HUES6 (cell line): ENCODE measurements around the gene FARP2.

Experiments
- H3K27ac ChIP-seq: 2 replicates; pipeline ENCODE4 v1.7.0; 2013; ENCODE audit warnings: low read depth, mild to moderate bottlenecking, low read length, inconsistent platforms
- H3K27me3 ChIP-seq: 2 replicates; pipeline ENCODE4 v1.6.1; 2013; ENCODE audit warnings: low read length; ENCODE audit not compliant: control insufficient read depth, insufficient read depth
- H3K36me3 ChIP-seq: 2 replicates; pipeline ENCODE4 v1.6.1; 2013; ENCODE audit warnings: low read length; ENCODE audit not compliant: control insufficient read depth, insufficient read depth
- H3K4me1 ChIP-seq: 2 replicates; pipeline ENCODE4 v1.6.1; 2013; ENCODE audit warnings: low read length; ENCODE audit not compliant: control insufficient read depth, insufficient read depth
- H3K4me3 ChIP-seq: 2 replicates; pipeline ENCODE4 v1.5.1; 2013; ENCODE audit warnings: low read depth, low read length
- H3K9ac ChIP-seq: one replicate; pipeline ENCODE4 v1.6.1; 2013; ENCODE audit warnings: mild to moderate bottlenecking, low read length
- H3K9me3 ChIP-seq: 2 replicates; pipeline ENCODE4 v1.6.1; 2013; ENCODE audit warnings: low read depth, low read length; ENCODE audit not compliant: control insufficient read depth, insufficient read depth

The FARP2 gene

DNA sequence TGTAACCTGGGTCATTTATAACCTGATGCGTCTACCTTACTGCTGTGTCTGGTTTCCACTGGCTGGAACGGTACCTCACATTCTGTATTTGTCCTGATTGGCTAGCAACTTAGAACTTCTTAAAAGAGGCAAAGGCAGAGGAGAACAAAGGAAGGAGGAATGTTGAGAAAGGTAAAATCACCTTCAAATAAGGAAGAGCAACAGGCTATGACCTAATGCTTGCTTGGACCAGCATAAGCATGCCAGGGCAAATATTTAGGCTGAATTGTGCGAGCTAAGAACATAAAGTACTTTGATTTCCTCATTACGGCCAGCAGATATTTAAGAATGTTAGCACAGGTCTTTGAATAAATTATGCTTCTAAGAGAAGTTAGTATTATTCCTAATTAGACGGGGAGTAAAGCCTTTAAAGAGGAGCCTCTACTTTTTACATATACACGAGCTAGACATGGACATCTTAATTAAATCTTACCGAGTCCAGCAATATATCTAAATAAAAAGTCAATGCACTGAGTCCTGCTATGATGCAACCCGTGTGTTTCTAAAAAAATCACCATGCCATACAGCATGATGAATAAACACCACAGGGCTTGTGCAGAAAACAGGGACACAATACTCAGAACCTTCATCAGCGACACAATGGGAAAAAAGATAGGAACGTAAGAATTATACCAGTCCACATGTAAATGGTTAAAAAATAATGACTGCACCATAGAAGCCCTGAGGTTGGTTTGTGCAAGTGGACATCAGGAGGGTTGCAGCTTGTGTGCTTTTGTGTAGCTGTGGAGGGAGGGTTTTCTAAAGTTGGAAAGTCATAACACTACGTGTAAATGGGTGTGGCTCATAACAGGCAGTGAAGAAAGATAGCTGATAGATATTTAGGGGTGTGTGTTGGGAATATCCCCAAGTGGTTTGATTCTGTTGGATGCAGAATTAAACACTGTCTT is 26.1 kb upstream of the FARP2 start:
- no peaks in the 10 kb centered on the region for H3K9me3 ChIP-seq
- H3K9ac ChIP-seq: no peak overlapping the region
- H3K4me1 ChIP-seq: no peaks in the 10 kb centered on the region
- H3K27ac ChIP-seq: 0 out of 2 replicates have a peak overlapping the region, but pooled peaks have one; percentile 15
- H3K27me3 ChIP-seq: no peaks in the 10 kb centered on the region
- H3K4me3 ChIP-seq: no peak overlapping the region
- H3K36me3 ChIP-seq: peaks cover 80% of the 10 kb centered on the region

DNA sequence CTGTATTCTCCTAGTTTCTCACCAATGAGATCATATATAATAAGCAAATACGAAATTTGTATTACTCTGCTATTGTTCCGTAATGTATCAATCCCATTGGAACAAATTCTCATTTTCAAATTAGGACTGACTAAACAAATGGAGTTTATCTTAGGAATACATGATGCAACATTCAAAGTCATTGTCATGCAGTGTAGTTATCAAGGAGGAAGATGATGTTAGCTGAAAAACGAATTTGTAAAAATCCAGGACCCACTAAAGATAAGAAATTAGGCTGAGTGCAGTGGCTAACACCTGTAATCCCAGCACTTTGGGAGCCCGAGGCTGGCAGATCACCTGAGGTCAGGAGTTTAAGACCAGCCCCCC is 25.5 kb upstream of the FARP2 start:
- Histone ChIP-seq H3K27me3 (no peaks in the 10 kb centered on the region), H3K4me3 (no peak overlapping the region), H3K9ac (no peak overlapping the region), H3K9me3 (no peaks in the 10 kb centered on the region), H3K4me1 (no peaks in the 10 kb centered on the region), H3K27ac (0 out of 2 replicates have a peak overlapping the region, but pooled peaks have one; percentile 15), H3K36me3 (peaks cover 80% of the 10 kb centered on the region)

DNA sequence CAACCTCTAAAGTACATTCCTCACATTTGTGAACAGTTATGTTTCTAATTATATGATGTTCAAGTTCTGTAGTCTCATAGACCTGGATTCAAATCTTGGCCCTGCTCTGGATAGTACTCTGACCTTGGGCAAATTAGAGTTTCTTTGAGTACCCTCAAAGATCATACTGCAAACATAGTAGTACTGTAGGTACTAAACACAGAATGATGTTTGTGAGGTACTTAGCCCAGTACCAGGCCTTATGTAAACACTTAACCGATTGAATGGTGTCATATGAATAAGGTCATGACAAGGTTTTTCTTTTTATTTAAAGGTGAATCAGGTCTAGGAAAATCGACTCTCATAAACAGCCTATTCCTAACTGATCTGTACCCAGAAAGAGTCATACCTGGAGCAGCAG is 21.3 kb upstream of the FARP2 start:
- H3K9me3 ChIP-seq: no peaks in the 10 kb centered on the region
- H3K9ac ChIP-seq: no peak overlapping the region
- no peaks in the 10 kb centered on the region for H3K4me1 ChIP-seq
- no peak overlapping the region for H3K27ac ChIP-seq
- H3K4me3 ChIP-seq: no peak overlapping the region
- H3K27me3 ChIP-seq: no peaks in the 10 kb centered on the region
- H3K36me3 ChIP-seq: peaks cover 84% of the 10 kb centered on the region

DNA sequence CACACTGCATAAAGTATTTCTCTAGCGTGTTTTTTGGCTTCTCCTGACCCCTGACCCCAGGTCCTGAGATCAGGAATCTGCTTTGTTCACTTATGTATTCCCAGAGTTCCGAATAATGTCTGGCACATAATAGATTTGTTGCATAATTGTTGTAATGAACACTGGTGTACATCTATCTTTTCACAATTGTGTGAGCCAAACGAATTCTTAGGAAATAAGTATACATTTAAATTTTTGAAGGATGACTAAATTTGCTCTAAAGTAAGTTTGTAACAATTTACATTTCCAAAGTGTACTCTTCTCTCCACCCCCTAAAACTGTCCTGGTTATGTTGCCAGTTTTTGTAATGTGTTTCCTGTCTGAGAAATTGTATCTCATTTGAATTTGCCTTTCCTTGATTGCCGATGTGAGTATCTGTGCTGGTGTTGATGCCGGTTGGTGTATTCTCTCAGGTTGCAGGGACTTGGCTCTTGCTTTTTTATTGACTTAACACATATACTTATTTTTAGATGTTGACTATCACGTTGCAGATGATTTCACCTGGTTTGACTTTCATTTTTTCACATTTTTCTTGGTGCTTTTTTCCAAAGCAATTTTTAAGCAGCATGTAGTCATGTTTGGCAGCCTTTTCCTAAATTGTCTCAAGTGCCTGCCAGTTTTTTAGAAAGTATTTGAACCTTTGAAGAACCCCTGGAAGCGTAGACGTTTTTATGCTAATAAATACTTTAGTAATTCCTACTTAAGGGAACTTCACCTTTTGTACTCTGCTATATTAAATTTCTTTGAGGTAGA is 16.1 kb upstream of the FARP2 start:
- Histone ChIP-seq H3K4me3 (no peak overlapping the region), H3K9me3 (no peaks in the 10 kb centered on the region), H3K36me3 (peaks cover 93% of the 10 kb centered on the region), H3K9ac (no peak overlapping the region), H3K27ac (no peak overlapping the region), H3K27me3 (no peaks in the 10 kb centered on the region), H3K4me1 (no peaks in the 10 kb centered on the region)

DNA sequence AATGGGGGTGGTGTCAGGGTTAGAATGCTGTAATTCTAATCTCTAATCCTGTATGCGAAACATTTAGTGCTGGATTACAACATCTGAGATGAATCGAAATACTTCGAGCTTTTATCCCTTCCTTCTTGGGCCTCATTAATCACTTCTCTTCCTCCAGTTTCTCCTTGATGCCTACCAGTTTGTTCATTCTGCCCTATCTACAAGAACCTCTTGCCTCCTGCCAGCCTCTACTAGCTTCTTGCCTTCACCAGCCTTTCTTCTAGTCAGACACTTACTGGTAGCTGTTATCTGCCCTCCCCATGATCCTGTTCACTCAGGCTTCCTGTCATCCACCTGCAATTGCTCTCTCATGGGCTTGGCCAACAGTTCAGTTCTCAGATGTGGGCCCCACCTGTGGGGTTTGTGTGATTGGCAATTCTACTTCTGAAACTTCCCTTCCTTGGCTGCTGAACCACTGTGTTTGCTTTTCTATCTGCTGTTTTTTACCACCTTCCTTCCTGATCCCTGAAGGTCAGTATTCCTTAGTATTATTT is 15.4 kb upstream of the FARP2 start:
- H3K9me3 ChIP-seq: no peaks in the 10 kb centered on the region
- no peak overlapping the region for H3K4me3 ChIP-seq
- no peaks in the 10 kb centered on the region for H3K27me3 ChIP-seq
- no peaks in the 10 kb centered on the region for H3K4me1 ChIP-seq
- no peak overlapping the region for H3K27ac ChIP-seq
- peaks cover 93% of the 10 kb centered on the region for H3K36me3 ChIP-seq
- H3K9ac ChIP-seq: no peak overlapping the region

DNA sequence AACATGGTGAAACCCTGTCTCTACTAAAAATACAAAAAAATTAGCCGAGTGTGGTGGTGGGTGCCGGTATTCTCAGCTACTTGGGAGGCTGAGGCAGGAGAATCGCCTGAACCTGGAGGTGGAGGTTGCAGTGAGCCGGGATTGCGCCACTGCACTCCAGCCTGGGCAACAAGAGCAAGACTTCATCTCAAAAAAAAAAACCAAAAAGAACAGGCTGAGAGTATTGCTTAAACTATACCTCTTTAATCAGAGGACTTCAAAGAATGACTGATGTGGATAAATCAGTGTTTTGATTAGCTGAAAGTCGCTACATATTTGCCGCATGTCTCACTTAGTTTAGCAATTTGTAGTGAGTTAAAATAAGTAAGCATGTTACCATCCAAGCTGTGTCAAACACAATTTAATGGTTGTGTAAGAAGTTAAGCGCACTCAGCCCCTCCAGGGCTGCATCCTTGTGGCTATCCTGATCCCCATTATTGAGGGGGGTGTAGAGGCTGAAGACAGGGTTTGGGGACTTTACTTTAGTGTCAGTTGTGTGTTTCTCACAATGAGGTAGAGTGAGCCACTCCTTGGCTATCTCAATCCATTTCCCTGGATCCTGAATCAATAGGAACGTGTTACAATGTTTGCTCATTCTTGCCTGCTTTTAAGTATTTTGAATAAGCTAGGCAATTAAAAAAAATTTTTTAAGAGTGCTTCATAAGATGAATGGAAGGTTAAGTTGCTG is 11.0 kb upstream of the FARP2 start:
- no peaks in the 10 kb centered on the region for H3K9me3 ChIP-seq
- no peaks in the 10 kb centered on the region for H3K4me1 ChIP-seq
- H3K4me3 ChIP-seq: no peak overlapping the region
- H3K36me3 ChIP-seq: peaks cover 98% of the 10 kb centered on the region
- no peak overlapping the region for H3K27ac ChIP-seq
- no peaks in the 10 kb centered on the region for H3K27me3 ChIP-seq
- H3K9ac ChIP-seq: no peak overlapping the region

DNA sequence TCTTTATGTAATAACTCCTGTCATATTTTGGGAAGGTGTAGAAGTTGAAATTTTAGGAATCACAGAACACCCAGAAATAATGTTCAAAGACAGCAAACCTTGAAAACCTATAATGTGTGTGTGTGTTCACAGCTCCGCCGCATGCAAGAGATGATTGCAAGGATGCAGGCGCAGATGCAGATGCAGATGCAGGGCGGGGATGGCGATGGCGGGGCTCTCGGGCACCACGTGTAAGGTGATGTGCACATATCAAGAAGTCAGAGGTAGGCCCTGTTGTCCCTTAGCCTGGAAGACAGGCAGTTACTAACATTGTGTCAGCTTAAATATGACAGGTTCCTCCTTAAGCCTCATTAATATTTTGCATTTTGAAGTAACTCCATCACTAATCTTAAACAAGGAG is 6.1 kb upstream of the FARP2 start:
- Histone ChIP-seq H3K9ac (no peak overlapping the region), H3K9me3 (no peaks in the 10 kb centered on the region), H3K27ac (no peak overlapping the region), H3K4me1 (peaks cover 9% of the 10 kb centered on the region), H3K36me3 (peaks cover 94% of the 10 kb centered on the region), H3K27me3 (no peaks in the 10 kb centered on the region), H3K4me3 (no peak overlapping the region)

DNA sequence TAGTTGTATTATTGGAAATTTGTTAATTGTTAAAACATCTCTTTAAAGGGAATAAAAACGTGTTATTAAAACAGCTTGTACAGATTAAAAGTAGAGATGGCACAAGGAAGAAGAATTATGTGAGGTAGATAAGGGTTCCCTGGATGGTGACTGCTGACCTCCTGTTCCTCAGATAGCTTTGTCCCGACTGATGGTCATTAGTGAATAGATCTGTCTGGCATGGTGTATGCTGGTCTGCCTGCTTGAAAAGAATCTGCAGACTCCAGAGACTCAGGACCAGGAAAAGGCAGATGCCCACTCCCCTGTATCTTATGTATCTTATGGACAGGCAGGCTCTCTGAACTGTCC is 5.6 kb upstream of the FARP2 start:
- H3K36me3 ChIP-seq: peaks cover 88% of the 10 kb centered on the region
- no peaks in the 10 kb centered on the region for H3K27me3 ChIP-seq
- H3K9ac ChIP-seq: no peak overlapping the region
- H3K9me3 ChIP-seq: no peaks in the 10 kb centered on the region
- peaks cover 12% of the 10 kb centered on the region for H3K4me1 ChIP-seq
- no peak overlapping the region for H3K4me3 ChIP-seq
- no peak overlapping the region for H3K27ac ChIP-seq

DNA sequence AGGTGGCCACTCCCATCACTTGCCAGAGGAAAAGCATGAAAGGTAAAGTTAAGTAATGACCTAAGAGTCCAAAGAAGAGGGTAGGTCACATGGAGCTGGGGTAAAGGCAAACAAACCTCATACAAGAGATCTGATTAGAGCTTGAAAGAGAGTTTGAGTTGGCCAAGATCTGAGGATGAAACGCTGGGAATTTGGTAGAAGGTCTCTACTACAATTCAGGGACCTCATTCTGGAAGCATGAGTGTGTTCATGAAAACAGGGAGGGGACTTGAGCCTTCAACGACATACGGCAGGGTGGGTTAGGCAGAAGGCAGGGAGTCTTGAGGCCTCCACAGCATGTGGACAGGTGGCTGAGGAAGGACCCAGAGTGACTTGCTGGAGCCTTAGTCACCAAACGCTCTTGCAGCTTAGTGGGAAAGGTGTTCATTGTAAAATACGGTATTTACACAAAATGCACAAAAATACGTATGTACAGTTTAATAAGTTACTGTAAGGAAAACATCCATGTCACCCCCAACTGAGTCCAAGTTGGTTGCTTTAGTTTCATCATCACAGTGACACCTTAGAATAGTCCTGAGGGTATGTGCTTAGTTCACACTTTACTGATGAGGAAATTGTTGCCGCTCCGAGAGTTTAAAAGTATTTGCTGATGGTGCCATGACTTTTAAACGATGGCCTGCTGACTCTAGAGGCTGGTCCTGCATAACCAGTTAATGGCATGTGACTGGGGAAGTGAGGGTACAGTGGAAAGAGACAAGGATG is 5.0 kb upstream of the FARP2 start:
- Histone ChIP-seq H3K9me3 (no peaks in the 10 kb centered on the region), H3K9ac (no peak overlapping the region), H3K4me3 (no peak overlapping the region), H3K27me3 (no peaks in the 10 kb centered on the region), H3K27ac (no peak overlapping the region), H3K4me1 (peaks cover 12% of the 10 kb centered on the region), H3K36me3 (peaks cover 83% of the 10 kb centered on the region)

DNA sequence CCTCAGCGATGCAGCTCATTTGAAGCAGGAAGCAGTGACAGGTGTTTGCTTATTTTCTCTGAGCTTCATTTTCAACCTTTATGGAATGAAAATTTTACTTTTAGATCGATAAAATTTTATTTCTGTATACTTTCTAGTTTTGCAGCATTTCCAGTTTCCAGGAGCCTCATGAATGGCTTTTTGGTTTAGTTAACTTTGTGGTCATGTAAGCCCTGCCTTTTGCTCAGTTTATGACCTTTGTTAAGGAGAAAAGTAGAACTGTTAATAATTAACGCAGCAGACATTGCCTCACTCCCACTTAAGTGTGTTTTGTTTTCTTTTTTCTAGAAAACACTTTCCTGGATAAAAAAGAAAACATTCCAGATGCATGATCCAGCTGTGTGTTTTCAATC is 4.4 kb upstream of the FARP2 start:
- Histone ChIP-seq H3K4me1 (peaks cover 12% of the 10 kb centered on the region), H3K9me3 (no peaks in the 10 kb centered on the region), H3K27me3 (no peaks in the 10 kb centered on the region), H3K27ac (no peak overlapping the region), H3K9ac (no peak overlapping the region), H3K4me3 (no peak overlapping the region), H3K36me3 (peaks cover 77% of the 10 kb centered on the region)
